ENCODE results near the gene DAB2IP.
"Not testable (repeated sequence)": the region's sequence is repeated elsewhere in the genome, so short reads cannot be mapped to it uniquely, and the experiment has no call there.

Gene DAB2IP

DNA sequence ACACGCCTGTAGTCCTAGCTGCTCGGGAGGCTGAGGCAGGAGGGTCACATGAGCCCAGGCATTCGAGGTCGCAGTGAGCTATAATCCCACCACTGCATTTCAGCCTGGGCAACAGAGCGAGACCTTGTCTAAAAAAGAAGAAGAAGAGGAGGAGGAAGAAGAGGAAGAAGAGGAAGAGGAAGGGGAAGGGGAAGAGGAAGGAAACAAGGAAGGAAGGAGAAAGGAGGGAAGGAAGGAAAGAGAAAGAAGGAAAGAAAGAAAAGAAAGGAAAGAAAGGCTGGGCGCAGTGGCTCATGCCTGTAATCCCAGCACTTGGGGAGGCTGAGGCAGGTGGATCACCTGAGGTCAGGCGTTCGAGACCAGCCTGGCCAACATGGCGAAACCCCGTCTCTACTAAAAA is 7.4 kb upstream of the DAB2IP start:
- DNase-seq (ENCODE audit: low spot score), result not testable (repeated sequence)

GRCh38 chr9:121645003-121645402 is 6.4 kb upstream of the DAB2IP start:
- DNase-seq (ENCODE audit: low spot score), result peak; percentile 30

- peak; percentile 82 for DNase-seq (ENCODE audit: low spot score)
Measured at GRCh38 chr9:121645853-121646807, 5.3 kb upstream of the DAB2IP start.

DNA sequence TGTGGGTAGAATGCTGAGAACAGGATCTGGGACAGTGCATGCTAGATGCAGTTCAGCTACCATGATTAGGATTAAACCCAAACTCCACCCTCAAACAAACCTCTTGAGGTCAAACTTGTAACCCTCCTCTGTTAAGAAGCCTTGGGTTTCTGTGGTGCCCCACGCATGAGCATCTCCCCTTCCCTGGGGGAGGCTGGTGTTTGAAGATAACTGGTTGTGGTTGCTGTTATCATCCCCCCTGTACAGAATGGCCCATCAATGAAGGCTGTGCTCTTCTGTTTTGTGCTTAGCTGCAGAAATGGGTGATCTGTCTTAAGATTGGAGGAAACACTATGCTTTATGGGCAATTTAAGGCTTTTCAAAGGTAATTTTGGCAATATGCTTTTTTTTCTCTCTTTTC is 4.4 kb upstream of the DAB2IP start:
- DNase-seq (ENCODE audit: low spot score), result no peak

DNA sequence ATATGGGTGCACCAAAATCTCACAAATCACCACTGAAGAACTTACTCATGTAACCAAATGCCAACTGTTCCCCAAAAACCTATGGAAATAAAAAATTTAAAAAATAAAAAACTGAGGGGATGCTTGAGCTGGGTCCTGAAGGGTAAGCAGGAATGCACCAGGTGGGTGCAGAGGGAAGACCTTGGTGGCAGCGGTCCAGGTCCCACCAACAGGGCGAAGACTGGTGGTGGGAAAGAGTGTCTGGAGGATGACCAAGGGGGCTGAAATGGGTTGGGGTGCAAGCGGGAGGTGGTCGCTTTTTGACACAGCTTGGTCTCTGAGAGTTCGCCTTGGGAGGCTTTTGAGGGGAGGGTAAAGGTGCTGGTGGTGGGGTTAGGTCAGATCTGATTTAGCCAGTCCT is 3.3 kb upstream of the DAB2IP start:
- no peak for DNase-seq (ENCODE audit: low spot score)

GRCh38 chr9:121648799-121649198 is 2.6 kb upstream of the DAB2IP start:
- no peak for DNase-seq (ENCODE audit: low spot score)

DNA sequence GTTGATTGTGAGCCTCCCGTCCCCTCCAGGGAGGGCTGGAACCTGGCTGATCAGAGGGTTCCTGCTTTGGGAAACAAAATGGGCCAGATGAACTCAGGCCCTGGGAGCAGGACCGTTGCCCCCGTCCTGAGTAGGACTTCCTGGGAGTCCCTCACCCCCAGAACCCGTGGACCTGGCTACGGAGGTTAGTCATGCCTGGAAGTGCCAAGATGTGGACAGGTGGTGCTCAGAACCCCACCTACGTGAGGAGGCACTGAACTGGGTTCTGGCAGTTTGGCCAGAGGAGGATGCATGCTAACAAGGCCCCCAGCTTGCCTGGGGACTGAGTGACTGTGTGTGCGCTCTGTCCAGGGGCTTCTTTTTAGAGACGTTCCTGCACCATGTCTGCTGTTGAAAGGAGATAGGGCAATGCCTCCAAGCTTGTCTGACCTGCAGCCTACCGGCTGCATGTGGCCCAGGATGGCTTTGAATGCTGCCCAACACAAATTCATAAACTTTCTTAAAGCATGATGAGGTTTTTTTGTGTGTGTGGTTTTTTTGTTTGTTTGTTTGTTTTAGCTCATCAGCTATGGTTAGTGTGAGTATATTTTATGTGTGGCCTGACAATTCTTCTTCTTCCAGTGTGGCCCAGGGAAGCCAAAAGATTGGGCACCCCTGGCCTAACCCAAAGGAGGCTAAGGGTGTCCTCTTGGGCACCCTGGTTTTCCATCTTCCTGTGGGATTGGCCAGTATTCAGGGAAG is 1.8 kb upstream of the DAB2IP start:
- DNase-seq (ENCODE audit: low spot score), result no peak

- DNase-seq (ENCODE audit: low spot score), result peak; percentile 64
Measured at GRCh38 chr9:121650217-121651007, 1.0 kb upstream of the DAB2IP start.

GRCh38 chr9:121651008-121651294 is 483 bp upstream of the DAB2IP start:
- DNase-seq (ENCODE audit: low spot score), result no peak

- DNase-seq (ENCODE audit: low spot score), result no peak
Measured at GRCh38 chr9:121652021-121652837, 795 bp downstream of the DAB2IP start.

- DNase-seq (ENCODE audit: low spot score), result no peak
Measured at GRCh38 chr9:121652838-121653231, 1.4 kb downstream of the DAB2IP start.

DNA sequence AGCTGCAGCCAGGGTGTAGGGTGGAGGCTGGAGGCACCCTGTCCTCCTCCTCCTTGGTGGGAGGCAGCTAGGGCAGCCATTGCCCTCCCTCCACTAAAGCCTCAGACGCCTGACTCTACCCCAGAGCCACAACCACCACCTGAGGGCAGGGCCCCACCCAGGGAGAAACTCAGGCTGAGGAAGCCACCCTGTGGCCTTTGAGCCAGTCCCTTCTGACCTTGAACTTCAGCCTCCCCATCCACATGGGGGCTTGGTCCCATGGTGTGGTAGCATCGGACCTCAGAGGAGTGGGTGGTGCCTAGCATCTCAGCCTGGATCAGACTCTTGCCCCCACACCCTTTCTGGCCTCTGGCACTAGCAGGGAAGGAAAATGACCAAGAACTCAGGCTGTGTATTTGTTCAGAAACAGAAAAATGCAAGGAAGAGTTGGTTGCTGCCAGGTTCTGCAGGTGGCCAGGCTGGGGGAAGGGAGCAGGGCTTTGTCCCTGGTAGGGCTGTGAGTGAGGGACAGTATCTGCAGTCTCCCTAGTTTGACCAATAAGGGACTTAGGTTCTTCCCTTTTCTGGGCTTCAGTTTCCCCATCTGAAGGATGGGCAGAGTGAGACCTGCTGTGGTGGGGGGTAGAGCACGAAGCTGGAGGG is 3.2 kb downstream of the DAB2IP start:
- DNase-seq (ENCODE audit: low spot score), result no peak

DNA sequence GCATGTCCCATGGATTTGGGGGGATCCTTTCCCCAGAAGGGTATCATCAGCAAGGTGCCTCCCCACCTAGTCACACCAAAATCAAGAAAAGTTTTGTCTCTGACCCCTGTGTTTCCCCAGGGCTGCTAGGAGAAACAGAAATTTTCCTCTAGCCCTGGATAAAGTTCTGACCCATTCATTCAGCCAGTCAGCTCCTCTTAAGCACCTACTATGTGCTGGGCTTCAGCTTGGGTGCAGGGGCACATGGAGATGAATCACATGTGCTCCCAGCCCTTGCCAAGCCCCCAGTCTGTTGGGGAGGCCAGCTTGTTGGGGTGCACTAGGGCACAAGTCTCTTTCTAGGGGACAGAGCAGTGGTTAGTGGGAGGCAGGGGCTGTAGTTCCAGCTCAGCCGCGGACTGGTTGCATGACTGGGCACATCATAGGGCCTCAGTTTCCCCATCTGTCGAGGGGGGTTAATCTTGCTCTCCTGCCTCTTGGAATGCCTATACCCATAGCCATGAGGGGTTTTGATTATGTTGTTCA is 3.9 kb downstream of the DAB2IP start:
- DNase-seq (ENCODE audit: low spot score), result no peak

DNA sequence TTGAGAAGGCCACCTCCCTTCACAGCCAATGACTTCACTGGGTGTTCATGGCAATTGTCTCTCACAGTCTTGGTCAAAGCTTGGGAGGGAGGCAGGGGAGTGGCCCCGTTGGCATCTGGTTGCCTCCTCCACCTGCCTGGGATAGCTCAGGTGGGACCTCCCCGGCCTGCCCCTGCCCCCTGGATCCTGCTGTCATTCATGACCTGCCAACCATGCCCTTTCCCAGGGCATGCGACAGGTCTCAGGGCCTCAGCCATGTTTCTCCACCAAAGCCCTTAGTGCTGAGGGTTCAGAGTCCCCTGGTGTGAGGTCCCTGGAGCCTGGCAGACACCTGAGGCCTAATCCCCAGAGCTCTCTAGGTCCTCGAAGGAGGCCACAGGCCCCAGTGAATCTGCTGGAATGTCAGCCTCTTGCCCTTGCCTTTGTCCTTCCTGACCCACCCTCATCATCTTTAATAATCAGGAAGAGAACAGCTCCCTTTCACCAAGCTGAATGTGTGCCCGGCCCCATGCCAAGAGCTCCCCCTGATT is 5.6 kb downstream of the DAB2IP start:
- no peak for DNase-seq (ENCODE audit: low spot score)

GRCh38 chr9:121658166-121658565 is 6.7 kb downstream of the DAB2IP start:
- DNase-seq (ENCODE audit: low spot score), result no peak

DNA sequence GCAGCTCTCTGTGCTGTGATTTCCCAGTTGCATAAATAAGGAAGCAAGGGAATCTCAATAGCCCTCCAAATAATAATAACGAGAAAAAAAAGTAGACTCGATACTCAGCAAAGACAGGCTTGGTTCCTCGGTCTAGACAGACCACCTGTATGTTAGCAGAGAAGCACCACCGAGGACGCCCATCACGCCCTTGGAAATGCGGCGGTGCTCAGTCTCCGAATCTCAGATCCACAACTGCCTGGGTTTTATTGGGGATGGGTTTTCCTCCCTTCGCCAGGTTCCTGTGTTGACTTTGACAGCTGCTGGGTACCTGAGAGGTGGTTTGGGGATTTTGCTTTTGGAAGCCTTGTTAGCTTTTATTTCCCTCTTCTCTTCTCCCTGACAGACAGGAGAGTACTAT is 7.2 kb downstream of the DAB2IP start:
- DNase-seq (ENCODE audit: low spot score), result no peak

GRCh38 chr9:121660367-121660766 is 8.9 kb downstream of the DAB2IP start:
- DNase-seq (ENCODE audit: low spot score), result no peak

DNA sequence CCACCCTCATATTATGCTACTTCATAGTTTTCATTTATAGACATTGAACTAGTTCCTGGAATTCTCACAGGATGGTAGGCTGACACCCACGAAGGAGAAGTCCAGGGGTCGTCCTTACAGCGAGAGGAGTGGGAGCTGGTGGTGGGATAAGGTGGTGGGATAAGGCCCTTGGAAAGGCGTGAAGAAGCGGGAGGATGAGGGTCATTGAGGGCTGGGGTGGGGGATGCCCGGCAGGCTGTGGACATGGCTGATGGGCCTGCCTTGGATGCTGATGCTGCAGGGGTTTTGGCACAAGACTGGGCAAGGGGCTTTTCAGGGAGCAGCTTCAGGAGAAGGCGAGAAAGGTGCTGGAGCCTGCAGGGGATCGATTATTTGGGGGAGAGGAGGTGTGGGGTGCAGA is 9.4 kb downstream of the DAB2IP start:
- DNase-seq (ENCODE audit: low spot score), result no peak

DNA sequence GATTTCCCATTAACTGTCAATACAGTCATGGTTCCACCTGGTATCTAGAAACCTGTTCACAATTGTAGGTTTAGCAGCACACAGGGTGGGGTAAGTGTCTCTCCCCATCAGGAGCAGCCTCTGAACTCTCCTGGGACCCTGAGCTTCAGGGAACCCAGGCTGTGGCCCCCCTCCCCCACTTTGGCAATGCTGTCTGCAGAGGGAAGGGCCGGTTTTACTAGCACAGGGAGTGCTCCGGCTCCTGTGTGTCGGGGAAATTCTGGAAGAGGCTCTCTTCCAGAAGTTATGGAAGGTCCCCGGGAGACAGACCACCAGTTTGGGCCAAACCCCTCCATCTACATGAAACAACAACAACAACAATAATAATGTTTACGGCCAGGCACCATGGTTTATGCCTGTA is 9.9 kb downstream of the DAB2IP start:
- DNase-seq (ENCODE audit: low spot score), result no peak

GRCh38 chr9:121662359-121662758 is 10.9 kb downstream of the DAB2IP start:
- no peak for DNase-seq (ENCODE audit: low spot score)
